OCI-LY7 (cell line): ENCODE results near the gene MAP3K19. TPM values are rescaled to one million over a fixed set of nuclear protein-coding genes. Genes with fewer than 3 reads are reported as not detected.

Experiments
- BruUV-seq: library from RNA; stranded (reverse); fragments of 400-500 nt; replicated peaks from 2 replicates; lab custom pipeline; 2021; lab: Mats Ljungman, UMichigan
- CTCF ChIA-PET: fragments of 300-600 bp; sonication (Branson Sonifier 250); formaldehyde crosslinking; loops from one replicate; lab custom pipeline; 2022; ENCODE audit warnings: antibody characterized with exemption; ENCODE audit not compliant: unreplicated experiment; lab: Charles Lee
- POLR2A ChIA-PET: fragments of 300-600 bp; sonication (Branson Sonifier 250); formaldehyde crosslinking; loops from one replicate; lab custom pipeline; 2022; ENCODE audit warnings: antibody characterized with exemption; lab: Charles Lee
- DNase-seq: peaks from one replicate; pipeline ENCODE4 v3.0.0-alpha.2; 2015; ENCODE audit warnings: low spot score
- H2AFZ ChIP-seq: fragments of 200-600 bp; sonication (generic), shearing (Covaris generic); 2 replicates; pipeline ENCODE4 v1.6.1; 2014; ENCODE audit warnings: mild to moderate bottlenecking, antibody characterized with exemption, low read length, moderate library complexity
- H3K27ac ChIP-seq: fragments of 200-600 bp; sonication (generic); 2 replicates; pipeline ENCODE4 v1.5.1; 2014; ENCODE audit warnings: mixed run types, low read depth, mild to moderate bottlenecking, moderate library complexity, low read length, inconsistent platforms; ENCODE audit not compliant: poor library complexity, severe bottlenecking
- H3K36me3 ChIP-seq: fragments of 200-600 bp; sonication (generic); 2 replicates; pipeline ENCODE4 v1.6.1; 2014; ENCODE audit warnings: mild to moderate bottlenecking, antibody characterized with exemption, low read length, moderate library complexity, mixed read lengths; ENCODE audit not compliant: insufficient read depth
- H3K4me1 ChIP-seq: fragments of 200-600 bp; sonication (generic); 2 replicates; pipeline ENCODE4 v1.5.1; 2014; ENCODE audit warnings: mild to moderate bottlenecking, low read length; ENCODE audit not compliant: insufficient read depth, poor library complexity, severe bottlenecking
- H3K4me2 ChIP-seq: fragments of 200-600 bp; sonication (generic); 2 replicates; pipeline ENCODE4 v1.6.1; 2014; ENCODE audit warnings: mild to moderate bottlenecking, low read length
- H3K4me3 ChIP-seq: fragments of 200-600 bp; sonication (generic); 2 replicates; pipeline ENCODE4 v1.5.1; 2014; ENCODE audit warnings: mild to moderate bottlenecking, low read depth, low read length; ENCODE audit not compliant: poor library complexity, severe bottlenecking
- H3K79me2 ChIP-seq: fragments of 200-600 bp; sonication (generic); 2 replicates; pipeline ENCODE4 v1.6.1; 2016; ENCODE audit warnings: low read depth, mild to moderate bottlenecking, low read length, moderate library complexity, mixed read lengths; ENCODE audit not compliant: insufficient read depth
- H3K9me2 ChIP-seq: fragments of 200-600 bp; sonication (generic); 2 replicates; pipeline ENCODE4 v1.6.1; 2016; ENCODE audit warnings: mild to moderate bottlenecking, low read length, mixed read lengths; ENCODE audit not compliant: insufficient read depth
- H3K9me3 ChIP-seq: fragments of 200-600 bp; sonication (generic); 2 replicates; pipeline ENCODE4 v1.6.1; 2014; ENCODE audit warnings: mild to moderate bottlenecking, mixed run types, low read length, mixed read lengths
- H4K20me1 ChIP-seq: fragments of 200-600 bp; sonication (generic); 2 replicates; pipeline ENCODE4 v1.6.1; 2014; ENCODE audit warnings: mild to moderate bottlenecking, antibody characterized with exemption, low read length, moderate library complexity, mixed read lengths; ENCODE audit not compliant: insufficient read depth
- CTCF ChIP-seq: fragments of 200-600 bp; sonication (generic); conservative IDR thresholded peaks from 2 replicates; pipeline ENCODE4 v1.5.1; 2014; ENCODE audit warnings: mild to moderate bottlenecking, antibody characterized with exemption, low read length, moderate library complexity, mixed read lengths
- EZH2phosphoT487 ChIP-seq: fragments of 200-600 bp; sonication (generic); IDR thresholded peaks from 2 replicates; pipeline ENCODE4 v1.6.1; 2018; ENCODE audit warnings: low read depth, borderline replicate concordance, mild to moderate bottlenecking, mixed run types, antibody characterized with exemption, low read length, moderate library complexity, mixed read lengths
- intact Hi-C: fragments of 100-400 bp; cut with micrococcal nuclease; formaldehyde crosslinking; loops from one replicate; pipeline ENCODE4 v1.10.0; 2022; ENCODE audit not compliant: unreplicated experiment
- total RNA-seq, 2 experiments: library from RNA; depleted of rRNA in 1 of 2; stranded (reverse); fragments of >200 nt in 1 of 2; shearing (Covaris generic) in 1 of 2; gene quantifications; 2 replicates each; pipeline ENCODE4 v1.2.3, GENCODE V29; 2014 to 2022

Gene MAP3K19
- total RNA-seq, 2 experiments from 2014 or later = not detected

GRCh38 chr2:135022952-135023880, 24.0 kb downstream of the MAP3K19 start:
- H4K20me1 ChIP-seq = no peaks in the 10 kb centered on the region
- H3K9me2 ChIP-seq = no peaks in the 10 kb centered on the region
- intact Hi-C loops = no loop called here
- H3K4me3 ChIP-seq = no peak overlapping the region
- H3K9me3 ChIP-seq = no peaks in the 10 kb centered on the region
- BruUV-seq = no TSS peak
- no peak overlapping the region for H2AFZ ChIP-seq
- H3K27ac ChIP-seq = no peak overlapping the region
- no peaks in the 10 kb centered on the region for H3K36me3 ChIP-seq
- POLR2A ChIA-PET = interaction anchor here (0.7 kb wide), 1 partner anchor 617 kb away, joined by 3 read pairs; no protein-coding TSS in a partner anchor
- CTCF ChIA-PET = no interaction called here
- H3K4me1 ChIP-seq = no peaks in the 10 kb centered on the region
- no peak for DNase-seq
- TF ChIP-seq EZH2phosphoT487 = no peak
- TF ChIP-seq CTCF = no peak
- no peak overlapping the region for H3K4me2 ChIP-seq
- H3K79me2 ChIP-seq = no peaks in the 10 kb centered on the region

GRCh38 chr2:135021618-135022017, 25.6 kb downstream of the MAP3K19 start:
- Histone ChIP-seq H2AFZ (no peak overlapping the region), H4K20me1 (no peaks in the 10 kb centered on the region), H3K4me1 (no peaks in the 10 kb centered on the region), H3K4me2 (no peak overlapping the region), H3K27ac (no peak overlapping the region), H3K9me3 (no peaks in the 10 kb centered on the region), H3K79me2 (no peaks in the 10 kb centered on the region), H3K4me3 (no peak overlapping the region), H3K9me2 (no peaks in the 10 kb centered on the region), H3K36me3 (no peaks in the 10 kb centered on the region)
- ChIA-PET CTCF (no interaction called here), POLR2A (no interaction called here)
- DNase-seq = no peak
- BruUV-seq = no TSS peak
- intact Hi-C loops = no loop called here
- no peak for TF ChIP-seq CTCF
- no peak for TF ChIP-seq EZH2phosphoT487

- H3K9me3 ChIP-seq = no peaks in the 10 kb centered on the region
- H3K36me3 ChIP-seq = no peaks in the 10 kb centered on the region
- TF ChIP-seq CTCF (no peak), EZH2phosphoT487 (no peak)
- H3K9me2 ChIP-seq = no peaks in the 10 kb centered on the region
- H3K4me2 ChIP-seq = no peak overlapping the region
- CTCF ChIA-PET = no interaction called here
- H3K4me3 ChIP-seq = no peak overlapping the region
- intact Hi-C loops = no loop called here
- no peaks in the 10 kb centered on the region for H4K20me1 ChIP-seq
- POLR2A ChIA-PET = interaction anchor here (0.6 kb wide), 1 partner anchor 40 kb away, joined by 3 read pairs; the partner anchor contains the start of gene RAB3GAP1
- no peak overlapping the region for H3K27ac ChIP-seq
- no peaks in the 10 kb centered on the region for H3K4me1 ChIP-seq
- no TSS peak for BruUV-seq
- H2AFZ ChIP-seq = no peak overlapping the region
- no peaks in the 10 kb centered on the region for H3K79me2 ChIP-seq
- no peak for DNase-seq
Measured at GRCh38 chr2:135011633-135012032, 35.6 kb downstream of the MAP3K19 start.
